ENCODE measurements around the gene BLOC1S5. TPM values are rescaled to one million over a fixed set of nuclear protein-coding genes. Genes with fewer than 3 reads are reported as not detected.

The BLOC1S5 gene
- total and polyA plus RNA-seq, 2 experiments from 2014 or later: 10.2 to 10.8 TPM

GRCh38 chr6:8061736-8062135, 2.5 kb downstream of the BLOC1S5 start:
- H3K27ac ChIP-seq: no peak overlapping the region
- no peak for DNase-seq (ENCODE audit: low read depth in 1 of 2, low spot score in 1 of 2)
- no peak overlapping the region for H3K4me3 ChIP-seq
- H3K27me3 ChIP-seq: no peaks in the 10 kb centered on the region
- no peak for TF ChIP-seq CTCF (IDR thresholded peaks at IDR 0.05; ENCODE audit: low read depth, low read length)
- peaks cover 6% of the 10 kb centered on the region for H3K36me3 ChIP-seq
- H3K9me3 ChIP-seq (ENCODE audit: low read depth): no peaks in the 10 kb centered on the region
- no peaks in the 10 kb centered on the region for H3K4me1 ChIP-seq (ENCODE audit: low read depth)

GRCh38 chr6:8060346-8060745, 3.8 kb downstream of the BLOC1S5 start:
- DNase-seq (ENCODE audit: low read depth in 1 of 2, low spot score in 1 of 2): no peak
- Histone ChIP-seq H3K27ac (no peak overlapping the region), H3K9me3 (ENCODE audit: low read depth) (no peaks in the 10 kb centered on the region), H3K27me3 (no peaks in the 10 kb centered on the region), H3K36me3 (peaks cover 6% of the 10 kb centered on the region), H3K4me1 (ENCODE audit: low read depth) (no peaks in the 10 kb centered on the region), H3K4me3 (no peak overlapping the region)
- TF ChIP-seq CTCF (IDR thresholded peaks at IDR 0.05; ENCODE audit: low read depth, low read length): no peak

GRCh38 chr6:8059129-8059528, 5.1 kb downstream of the BLOC1S5 start:
- Histone ChIP-seq H3K9me3 (ENCODE audit: low read depth) (no peaks in the 10 kb centered on the region), H3K4me3 (no peak overlapping the region), H3K27me3 (no peaks in the 10 kb centered on the region), H3K4me1 (ENCODE audit: low read depth) (no peaks in the 10 kb centered on the region), H3K27ac (no peak overlapping the region), H3K36me3 (peaks cover 6% of the 10 kb centered on the region)
- peak; percentile 8 to 60 for DNase-seq (ENCODE audit: low read depth in 1 of 2, low spot score in 1 of 2)
- peak; percentile 32 for TF ChIP-seq CTCF (IDR thresholded peaks at IDR 0.05; ENCODE audit: low read depth, low read length)

- TF ChIP-seq CTCF (IDR thresholded peaks at IDR 0.05; ENCODE audit: low read depth, low read length): no peak
- Histone ChIP-seq H3K36me3 (peaks cover 6% of the 10 kb centered on the region), H3K27ac (no peak overlapping the region), H3K27me3 (no peaks in the 10 kb centered on the region), H3K9me3 (ENCODE audit: low read depth) (no peaks in the 10 kb centered on the region), H3K4me1 (ENCODE audit: low read depth) (no peaks in the 10 kb centered on the region), H3K4me3 (no peak overlapping the region)
- DNase-seq (ENCODE audit: low read depth in 1 of 2, low spot score in 1 of 2): no peak
These were observed 6.4 kb downstream of the BLOC1S5 start for GRCh38 chr6:8057793-8058192.

GRCh38 chr6:8057263-8057662, 6.9 kb downstream of the BLOC1S5 start:
- TF ChIP-seq CTCF (IDR thresholded peaks at IDR 0.05; ENCODE audit: low read depth, low read length): no peak
- Histone ChIP-seq H3K27ac (no peak overlapping the region), H3K4me1 (ENCODE audit: low read depth) (no peaks in the 10 kb centered on the region), H3K4me3 (no peak overlapping the region), H3K9me3 (ENCODE audit: low read depth) (no peaks in the 10 kb centered on the region), H3K36me3 (peaks cover 6% of the 10 kb centered on the region), H3K27me3 (no peaks in the 10 kb centered on the region)
- no peak for DNase-seq (ENCODE audit: low read depth in 1 of 2, low spot score in 1 of 2)

- Histone ChIP-seq H3K9me3 (ENCODE audit: low read depth) (no peaks in the 10 kb centered on the region), H3K4me1 (ENCODE audit: low read depth) (no peaks in the 10 kb centered on the region), H3K27me3 (no peaks in the 10 kb centered on the region), H3K27ac (no peak overlapping the region), H3K4me3 (no peak overlapping the region), H3K36me3 (no peaks in the 10 kb centered on the region)
- DNase-seq (ENCODE audit: low read depth in 1 of 2, low spot score in 1 of 2): peak in 1 of 2 donors; percentile 27
- TF ChIP-seq CTCF (IDR thresholded peaks at IDR 0.05; ENCODE audit: low read depth, low read length): no peak
These were observed 9.9 kb downstream of the BLOC1S5 start for GRCh38 chr6:8054276-8054675.
